ENCODE measurements around the gene DAND5.

Gene DAND5

DNA sequence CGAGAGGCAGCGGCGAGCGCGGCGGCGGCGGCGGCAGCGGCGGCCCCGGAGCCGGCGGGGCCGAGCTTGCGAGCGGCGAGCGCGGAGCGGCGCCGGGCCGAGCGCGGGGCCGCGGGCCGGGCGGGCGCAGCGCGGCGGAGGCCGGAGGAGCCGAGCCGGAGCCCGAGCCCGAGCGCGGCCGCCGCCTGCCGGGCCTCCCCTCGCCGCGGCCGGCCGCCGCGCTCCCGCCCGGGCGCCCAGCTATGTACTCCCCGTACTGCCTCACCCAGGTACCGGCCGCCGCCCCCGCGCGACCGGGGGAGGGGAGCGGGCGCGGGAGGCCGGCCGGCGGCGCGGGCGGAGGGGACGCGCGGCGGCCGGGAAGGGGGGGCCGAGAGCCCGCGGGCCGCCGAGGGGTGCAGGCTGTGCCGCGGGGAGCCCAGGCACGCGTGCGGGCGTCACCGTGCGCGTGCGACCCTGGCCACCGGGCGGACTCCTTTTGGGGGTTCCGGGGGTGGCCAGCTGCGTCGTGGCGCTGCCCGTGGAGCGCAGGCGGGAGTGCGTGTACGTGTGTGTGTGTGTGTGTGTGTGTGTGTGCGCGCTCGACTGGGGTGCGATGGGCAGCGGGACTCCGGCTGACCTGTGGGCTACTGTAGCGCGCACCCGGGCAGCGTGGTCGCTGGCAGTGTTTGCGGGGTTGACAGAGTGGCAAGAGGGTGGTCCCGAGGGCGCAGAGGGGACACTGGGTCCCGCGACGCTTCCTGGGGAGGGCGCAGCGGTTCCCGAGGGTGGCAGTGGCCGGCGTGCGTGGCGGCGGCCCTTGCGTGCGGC lies 26.4 kb downstream of the DAND5 start:
- DNase-seq, result peak; percentile 54

DNA sequence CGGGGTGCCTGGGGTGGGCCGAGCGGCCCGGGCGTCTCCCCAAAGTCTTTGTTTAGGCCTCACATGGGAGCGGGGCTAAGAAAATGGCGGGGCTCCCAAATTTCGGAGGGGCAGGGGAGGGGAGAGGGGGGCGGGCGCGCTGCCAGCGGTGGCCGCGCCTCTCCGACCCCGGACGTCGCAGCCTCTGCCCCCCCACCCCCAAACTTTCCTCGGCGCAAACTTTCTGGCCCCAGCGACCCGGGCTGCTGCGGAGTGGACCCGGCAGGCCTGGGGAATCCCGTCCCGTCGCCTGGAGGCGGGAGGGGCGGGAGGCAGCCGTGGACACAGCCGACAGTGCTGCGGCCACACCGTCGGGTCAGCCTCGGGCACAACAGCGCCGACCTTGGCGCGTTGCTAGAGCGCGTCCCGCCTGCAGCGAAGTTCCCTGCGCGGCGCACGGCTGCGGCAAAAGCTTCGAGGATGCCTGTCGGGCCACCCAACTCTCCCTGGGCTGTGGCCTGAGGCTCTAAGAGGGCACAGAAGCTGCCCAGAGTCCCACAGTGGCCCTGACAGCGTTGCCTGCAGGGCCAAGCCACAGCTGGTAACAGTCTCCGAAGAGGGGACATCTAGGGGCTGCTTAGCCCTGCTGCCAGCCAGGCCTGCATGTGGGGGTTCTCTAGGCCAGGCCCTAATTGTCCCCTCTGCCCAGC lies 27.2 kb downstream of the DAND5 start:
- peak; percentile 21 for DNase-seq

DNA sequence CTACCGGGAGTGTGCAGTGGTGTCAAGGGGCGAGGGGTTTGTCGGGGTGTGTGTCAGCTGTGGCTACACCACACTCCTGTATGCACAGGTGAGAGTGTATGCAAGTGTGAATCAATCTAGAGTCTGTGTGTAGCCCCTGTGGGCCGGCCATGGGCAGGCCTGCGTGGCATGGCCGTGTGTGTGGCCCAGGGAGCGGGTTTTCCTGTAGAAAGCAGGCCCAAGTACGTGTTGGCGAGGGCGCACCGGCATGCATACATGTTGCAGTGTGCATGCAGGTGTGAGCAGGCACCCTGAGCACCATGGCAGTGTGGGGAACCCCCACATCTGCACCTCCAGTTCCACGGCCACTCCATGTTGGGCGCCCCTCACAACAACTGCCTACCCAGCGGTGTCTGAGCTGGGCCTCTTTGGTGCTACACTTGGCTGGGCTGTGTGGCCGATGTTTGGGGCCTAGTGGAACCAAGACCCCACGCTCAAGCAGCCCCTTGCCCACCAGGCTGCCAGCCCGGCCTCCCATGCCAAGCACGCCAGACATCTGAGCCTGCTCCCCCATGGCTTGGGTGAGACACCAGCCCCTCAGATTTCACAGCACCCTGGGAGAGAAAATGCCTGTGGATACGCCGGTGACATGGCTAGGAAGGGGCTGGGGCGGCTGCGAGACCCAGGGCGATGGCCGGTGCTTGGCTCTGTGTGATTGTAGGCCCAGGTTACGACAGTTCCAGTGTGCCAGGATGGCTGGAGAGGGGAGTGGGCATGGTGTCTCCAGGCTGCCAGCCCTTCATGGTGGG lies 28.0 kb downstream of the DAND5 start:
- DNase-seq, result no peak

DNA sequence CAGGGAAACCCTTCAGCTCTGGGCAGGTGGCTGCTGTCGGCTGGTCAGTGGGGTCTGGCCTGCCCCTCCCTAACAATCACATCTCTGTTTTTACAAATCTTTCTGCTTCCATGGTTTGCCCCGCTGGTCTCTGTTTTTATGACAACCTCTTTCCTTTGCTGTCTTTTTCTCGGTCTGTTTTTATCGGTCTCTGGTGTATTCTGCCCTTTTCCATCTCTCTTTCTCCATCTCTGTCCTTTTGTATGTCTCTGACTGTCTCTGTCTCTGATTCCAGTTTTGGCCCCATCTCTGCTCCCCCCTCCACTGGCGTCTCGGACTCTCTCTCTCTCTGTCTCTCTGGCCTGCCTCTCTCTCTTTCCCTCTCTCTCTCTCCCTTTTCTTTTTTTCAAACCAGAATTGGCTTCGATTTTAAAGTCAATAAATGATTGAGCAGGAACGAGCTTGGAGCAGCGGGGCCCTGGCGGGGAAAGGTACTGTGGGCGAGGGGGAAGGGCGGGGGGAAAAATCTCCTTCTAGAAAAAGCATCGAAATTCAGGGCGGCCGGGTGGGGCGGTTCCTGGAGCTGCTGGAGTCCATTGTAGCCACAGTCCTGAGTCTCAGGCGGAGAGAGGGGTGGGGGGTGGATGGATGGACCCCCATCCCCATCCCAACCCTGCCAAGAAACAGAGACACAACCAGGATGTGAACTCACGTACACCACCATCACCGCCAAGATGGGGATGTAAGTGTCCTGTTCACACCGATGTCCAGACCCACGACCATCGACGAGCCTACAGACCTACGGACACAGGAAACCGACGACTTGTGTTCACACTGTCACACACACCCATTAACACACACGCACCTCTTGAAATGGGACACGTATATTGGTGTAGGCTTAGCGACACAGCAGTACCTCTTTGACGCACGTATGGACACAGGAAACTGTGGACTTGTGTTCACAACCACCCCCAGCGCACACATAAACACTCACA lies 28.9 kb downstream of the DAND5 start:
- DNase-seq, result no peak

DNA sequence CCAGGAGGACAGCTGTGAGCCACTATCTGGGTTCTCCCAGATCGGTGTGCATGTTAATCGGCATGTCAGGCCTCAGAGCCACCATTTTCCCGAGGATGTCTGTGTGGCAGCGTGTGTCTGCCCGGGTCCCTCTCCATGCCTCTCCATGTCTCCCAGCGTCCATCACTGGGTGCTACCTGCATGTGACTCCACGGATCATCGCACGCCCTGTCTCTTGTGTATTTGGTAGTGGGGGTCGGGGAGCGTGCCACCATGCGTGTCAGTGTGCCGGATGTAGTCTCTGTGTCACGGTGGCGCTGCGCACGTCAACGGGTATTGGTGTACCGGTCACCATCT lies 31.8 kb downstream of the DAND5 start:
- no peak for DNase-seq

DNA sequence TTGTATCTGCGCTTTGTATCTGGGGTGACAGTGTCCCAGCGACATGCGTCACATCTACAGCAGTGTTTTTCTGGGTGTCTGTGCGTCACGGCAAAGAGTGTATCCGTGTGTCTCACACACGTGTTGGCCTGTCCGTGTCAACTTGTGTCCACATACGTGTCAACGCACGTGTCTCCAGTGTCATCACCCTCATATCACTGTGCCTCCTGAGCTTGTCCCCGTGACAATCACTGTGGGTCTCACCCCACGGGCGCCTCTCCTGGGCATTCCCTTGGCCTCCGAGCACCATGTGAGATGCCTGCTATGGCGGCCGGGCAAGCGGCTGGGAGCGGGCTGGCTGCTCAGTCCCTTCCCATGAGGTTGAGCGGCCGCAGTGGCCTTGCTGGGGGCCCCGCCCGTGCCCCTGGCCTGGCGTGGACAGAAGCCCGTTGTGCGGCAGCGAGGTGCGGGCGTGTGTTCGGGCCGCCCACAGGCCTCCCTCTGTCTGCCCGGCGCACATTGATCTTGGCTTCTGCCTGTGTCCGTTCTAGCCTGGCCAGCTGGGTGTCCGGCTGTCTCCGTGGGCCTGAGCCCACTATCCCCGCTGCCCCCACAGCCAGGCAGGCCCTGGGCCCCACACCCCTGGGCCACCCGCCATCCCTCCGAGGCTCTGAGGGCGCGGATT lies 32.3 kb downstream of the DAND5 start:
- no peak for DNase-seq

DNA sequence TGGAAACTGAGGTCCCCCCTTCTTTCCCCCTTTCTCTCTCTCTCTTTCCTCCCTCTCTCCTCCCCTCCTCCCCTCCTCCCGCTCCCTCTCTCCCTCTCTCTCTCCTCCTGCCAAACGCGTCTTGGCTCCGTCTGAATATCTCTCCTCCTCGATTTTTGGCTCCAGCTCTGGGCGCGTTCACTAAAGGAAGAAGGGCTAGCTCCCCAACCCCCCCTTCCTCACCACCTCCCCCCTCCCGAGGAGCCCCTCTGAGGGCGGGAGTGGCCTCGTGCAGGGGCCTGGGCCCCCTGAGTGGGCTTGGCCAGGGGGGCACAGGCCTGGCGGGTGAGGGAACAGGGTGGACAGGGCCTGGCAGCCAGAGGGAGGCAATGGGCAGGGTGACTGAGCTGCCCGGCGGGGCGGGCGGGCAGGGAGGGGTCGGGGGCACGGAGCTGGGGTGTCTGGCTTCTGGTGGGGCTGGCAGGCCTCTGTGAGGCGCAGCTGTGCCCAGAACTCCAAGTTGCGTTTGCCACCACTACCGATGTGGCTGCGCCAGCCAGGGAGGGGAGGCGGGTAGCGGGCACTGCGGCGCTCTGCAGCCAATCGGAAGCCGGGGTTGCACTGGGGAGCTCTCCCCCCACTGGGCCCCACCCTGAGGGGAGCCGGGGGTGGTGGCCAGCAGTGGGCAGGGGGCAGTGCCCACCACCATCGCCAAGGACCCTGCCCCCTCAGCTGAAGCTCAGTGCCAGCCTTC lies 33.0 kb downstream of the DAND5 start:
- DNase-seq, result no peak

DNA sequence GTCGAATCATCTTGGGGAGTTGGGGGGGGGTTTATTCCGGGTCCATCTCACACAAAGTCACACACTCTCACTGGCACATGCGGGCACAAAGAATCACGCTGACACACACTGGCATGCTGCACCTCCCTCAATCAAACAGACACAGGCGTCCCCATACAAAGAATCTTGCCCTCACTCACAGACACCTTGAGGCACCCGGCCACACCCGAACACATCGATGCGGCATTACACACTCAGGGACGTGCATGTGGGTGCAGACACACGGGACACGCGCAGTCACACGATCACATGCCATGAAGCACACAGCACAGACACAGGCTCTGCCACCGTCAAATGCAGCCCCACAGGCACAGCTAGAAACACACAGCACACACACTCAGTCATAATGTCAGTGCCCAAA lies 33.7 kb downstream of the DAND5 start:
- no peak for DNase-seq

DNA sequence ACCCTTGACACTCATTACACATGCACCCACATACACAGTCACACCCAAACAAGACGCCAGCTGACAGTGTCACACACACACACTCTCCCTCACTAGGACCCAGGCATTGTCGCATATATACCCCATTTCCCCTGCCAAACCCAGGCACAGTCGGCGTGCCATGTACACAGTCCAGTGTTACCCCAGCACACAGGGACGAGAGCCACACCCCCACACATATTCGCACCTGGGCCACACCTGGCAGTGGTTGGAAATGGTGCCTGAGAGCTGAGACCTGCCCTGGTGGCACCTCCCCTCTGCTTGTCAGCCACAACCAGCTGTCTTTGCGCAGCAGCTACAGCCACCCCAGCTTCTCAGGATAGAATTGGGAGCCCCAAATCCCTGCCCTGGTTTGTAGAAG lies 34.9 kb downstream of the DAND5 start:
- no peak for DNase-seq

DNA sequence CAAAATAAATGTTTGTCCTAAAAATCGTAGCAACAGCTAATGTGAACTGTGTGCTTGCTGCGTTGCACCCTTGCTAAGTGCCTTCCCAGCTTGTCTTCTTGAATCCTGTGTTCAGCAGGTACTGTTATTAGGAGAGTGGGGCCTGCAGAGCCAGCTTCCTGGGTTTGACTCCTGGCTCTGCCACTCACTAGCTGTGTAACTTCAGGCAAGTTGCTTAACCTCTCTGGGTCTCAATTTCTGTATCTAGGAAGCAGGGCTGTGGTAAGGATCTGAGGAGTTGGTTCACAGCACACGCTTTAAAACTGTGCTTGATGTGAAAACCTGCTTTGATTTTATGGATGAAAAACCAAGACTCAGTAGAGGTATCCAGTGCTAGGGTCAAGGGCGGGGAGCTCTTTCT lies 35.9 kb downstream of the DAND5 start:
- DNase-seq, result no peak

DNA sequence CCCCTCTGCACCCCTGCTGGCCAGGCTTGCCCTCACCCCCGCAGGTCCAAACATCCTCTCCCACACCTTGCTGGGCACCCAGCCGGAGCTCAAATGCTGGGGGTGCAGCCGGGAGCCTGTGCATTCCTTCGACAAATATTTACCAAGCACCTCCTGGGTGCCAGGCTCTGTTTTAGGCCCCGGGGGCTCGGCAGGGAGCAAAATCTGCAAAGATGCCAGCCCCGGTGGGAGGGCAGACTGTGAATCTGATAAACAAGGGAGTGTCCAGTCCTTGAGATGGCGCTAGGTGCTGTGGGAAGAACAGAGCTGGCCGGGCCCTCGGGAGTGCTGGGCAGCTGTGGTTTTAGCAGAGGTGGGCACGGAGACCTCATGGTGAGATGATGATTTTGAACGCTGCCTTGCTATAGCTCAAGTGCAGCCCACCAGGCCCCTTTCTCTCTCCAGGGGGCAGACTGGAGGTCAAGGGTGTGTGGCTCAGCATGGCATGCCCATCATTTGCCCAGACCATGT lies 36.5 kb downstream of the DAND5 start:
- no peak for DNase-seq

DNA sequence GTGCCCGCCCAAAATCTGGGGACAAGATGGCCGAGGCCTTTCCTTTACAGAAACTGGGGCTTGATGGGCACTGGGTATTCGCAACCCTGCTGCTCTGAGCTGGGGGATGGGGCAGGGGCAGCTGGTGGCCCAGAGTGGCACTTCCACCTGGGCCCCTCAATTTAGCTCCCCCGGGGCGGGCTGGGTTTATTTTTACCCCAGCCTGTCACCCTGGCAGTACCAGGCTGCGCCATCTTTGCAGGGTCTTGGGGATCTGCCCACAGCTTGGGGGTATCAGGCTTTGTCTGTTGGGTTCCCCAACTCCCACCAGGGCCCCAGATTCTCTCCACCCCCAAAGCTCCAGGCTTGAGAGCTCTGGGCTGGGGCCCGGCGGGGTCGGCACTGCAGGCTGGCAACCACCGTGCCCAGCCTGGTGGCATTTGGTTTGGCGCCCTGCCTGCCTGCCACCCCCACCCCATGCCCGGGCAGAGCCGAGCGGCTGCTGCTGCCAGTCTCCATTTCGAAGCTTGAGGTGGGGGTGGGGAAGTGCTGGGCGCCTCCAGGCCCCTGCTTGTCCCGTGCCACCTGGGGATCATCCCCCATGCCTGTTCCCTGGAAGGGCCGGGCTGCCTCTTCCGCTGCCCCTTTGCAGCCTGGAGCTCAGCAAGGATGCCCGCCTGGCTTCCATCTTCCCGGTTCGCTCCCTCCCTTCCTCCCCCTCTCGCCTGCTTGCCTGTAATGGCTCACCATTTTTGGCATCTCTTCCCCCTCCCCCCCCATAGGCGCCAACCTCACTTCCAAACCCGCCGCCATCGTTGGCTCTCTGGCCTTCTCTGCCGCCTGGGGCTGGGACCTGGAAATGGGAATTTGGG lies 37.3 kb downstream of the DAND5 start:
- no peak for DNase-seq

DNA sequence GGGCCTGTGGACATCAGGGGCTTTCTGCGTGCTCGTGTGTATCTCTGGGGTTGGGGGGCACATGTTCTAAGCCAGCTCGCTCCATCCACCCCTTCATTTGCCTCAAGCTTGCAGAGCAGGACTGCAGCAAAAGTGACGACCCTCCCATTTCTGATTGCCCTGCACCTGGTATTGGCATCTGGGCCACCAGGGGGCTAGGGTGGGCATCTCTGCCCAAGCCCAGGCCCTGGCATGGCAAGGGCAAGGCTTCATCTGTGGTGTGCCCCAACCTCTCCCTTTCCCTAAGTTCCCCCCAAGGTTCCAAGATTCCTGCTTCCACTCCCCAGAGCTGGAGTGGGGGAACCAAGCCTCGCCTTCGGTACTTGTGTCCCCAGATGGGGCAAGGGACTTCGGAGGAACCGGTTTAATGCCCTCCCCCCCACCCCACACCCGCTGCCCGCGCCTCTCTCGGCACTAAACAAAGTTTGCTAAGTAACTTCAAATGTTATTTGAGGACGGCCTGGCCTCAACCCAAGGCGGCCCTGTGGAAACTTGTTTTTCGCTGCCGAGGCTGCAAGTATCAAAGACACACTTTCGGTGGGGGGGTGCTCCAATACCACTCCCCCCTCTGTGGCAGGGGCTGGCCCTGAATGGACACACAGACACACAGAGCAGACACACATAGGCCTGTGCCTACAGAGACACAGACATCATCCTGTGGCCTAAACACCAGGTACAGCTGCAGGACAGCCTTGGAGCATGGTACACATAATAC lies 38.1 kb downstream of the DAND5 start:
- no peak for DNase-seq

DNA sequence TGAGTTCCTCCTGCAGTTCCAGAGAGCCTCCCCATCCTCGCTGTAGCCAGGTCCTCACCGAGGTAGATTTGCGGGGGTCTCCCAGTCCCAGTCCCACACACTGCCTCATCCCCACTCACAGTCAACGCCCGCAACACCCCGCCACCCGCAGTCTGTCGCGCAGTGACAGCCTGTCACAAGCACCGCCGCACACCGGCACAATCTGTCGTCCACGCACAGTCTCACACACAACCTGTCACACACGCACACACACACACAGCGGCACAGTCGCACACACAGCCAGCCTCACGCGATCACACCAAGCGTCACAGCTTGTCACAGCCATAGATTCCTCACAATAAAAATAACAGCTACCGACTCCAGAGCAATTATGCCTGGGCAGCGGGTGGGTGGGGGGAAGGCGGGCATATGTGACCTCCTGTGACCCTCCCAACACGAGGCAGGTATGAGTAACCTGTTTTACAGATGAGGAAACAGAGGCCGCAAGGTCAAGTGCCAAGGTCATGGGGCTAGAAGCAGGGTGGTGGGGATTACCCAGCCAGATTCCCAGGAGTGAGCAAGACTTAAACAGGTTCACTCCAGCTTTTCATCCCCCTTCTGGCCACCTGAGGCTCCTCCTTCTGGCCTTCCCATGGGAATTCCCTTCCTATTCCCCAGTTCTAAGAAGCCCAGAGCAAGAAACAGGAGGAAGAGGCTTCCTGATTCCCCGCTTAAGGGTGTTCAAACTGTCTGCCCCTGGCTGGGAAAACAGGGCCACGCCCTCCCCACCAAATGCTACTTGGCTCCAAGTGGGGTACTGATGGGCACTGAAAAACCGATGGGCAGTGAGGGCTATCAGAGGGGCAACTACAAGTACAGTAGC lies 39.8 kb downstream of the DAND5 start:
- DNase-seq, result no peak

DNA sequence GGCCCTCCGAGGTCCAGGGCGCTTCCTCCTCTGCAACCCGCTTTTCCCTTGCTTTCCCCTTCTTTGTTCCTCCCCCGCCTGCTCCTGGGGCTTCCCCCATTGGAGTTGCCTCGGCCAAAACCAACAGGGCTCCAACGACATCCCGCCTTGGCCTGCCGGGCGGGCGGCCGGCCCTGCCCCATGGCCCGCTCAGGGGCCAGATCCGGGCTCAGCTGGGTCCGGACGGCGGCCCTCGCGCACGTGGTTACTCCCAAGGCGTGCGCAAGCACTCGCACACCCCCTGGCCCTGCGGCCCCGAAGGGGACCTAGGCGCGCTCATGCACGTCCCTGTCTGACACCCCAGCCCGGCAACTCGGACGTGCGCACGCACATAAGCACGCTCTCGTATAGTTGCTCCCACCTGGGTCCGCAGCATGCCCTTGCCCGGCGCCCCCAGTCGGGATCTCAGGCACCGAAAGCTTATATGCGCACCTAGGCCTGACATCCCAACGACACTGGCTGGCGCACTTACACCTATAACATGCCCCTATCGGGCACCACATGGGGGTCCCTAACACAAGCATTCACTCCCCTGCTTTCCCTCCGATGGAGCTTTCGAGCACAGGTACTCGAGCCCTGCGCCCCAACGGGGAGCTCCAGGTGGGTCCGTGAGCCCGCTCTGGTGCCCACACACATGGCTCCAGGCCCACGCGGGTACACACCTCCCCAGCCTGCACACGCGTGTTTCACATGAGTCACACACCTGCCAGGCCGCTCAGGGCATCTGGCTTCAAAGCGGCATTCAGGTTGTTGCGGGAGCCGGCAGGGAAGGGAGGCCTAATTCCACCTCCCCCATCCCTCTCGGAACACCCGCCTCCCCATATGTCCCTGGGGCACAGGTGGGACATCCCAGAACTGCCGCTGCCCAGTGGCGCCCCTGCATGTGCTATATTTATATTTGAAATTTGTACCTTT lies 40.9 kb downstream of the DAND5 start:
- no peak for DNase-seq

DNA sequence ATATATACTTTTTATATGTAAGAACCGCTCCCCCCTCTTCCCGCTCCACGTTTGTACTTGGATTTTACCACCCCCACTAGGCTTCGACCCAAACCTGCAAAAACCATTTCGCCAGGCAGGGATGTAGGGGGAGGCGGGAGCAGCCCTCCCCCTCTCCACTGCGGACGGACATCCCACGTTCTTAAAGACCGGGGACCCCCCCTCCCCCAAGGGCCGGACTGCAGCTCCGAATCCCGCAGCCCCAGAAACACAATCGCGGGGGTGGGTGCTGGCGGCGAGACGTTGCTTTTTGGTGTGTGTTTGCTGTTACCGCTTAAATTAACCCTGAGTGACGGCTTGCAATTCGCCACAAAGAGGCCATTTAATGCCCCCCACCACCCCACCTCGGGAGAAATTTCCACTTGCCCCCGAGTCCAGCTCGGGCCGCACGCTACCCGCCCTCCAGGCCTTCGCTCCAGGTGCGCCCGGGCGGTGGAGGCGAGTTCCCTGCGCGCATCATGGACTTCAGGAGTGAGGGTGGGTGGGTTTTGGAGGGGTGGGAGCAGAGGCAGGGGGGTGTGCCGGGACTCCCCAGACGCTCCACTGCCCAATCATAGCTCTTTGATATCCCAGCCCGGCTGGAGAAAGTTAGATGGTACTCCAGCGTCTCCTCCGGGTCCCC lies 41.7 kb downstream of the DAND5 start:
- no peak for DNase-seq

All from DMS53 (cell line).